SK-N-SH (cell line): ENCODE measurements around the gene AKT3.

Source experiments
- CHD2 ChIP-seq: fragments of 150-350 bp; IDR thresholded peaks from 2 replicates; pipeline ENCODE4 v1.6.1; 2018; ENCODE audit warnings: low read length; ENCODE audit not compliant: partially characterized antibody
- FOSL2 ChIP-seq: IDR thresholded peaks from 2 replicates; pipeline ENCODE4 v1.4.0; 2012; ENCODE audit warnings: low read depth, mild to moderate bottlenecking, moderate library complexity, borderline replicate concordance
- MXI1 ChIP-seq: IDR thresholded peaks from 2 replicates; pipeline ENCODE4 v1.6.1; 2012; ENCODE audit warnings: mild to moderate bottlenecking, low read depth, low read length, improper control_type of control experiment
- NFIC ChIP-seq: IDR thresholded peaks from 2 replicates; pipeline ENCODE4 v1.4.0; 2012; ENCODE audit warnings: borderline replicate concordance
- POLR2AphosphoS5 ChIP-seq: IDR thresholded peaks from 2 replicates; pipeline ENCODE4 v1.6.1; 2012; ENCODE audit warnings: low read depth, low read length
- RAD21 ChIP-seq: IDR thresholded peaks from 2 replicates; pipeline ENCODE4 v1.6.1; 2012; ENCODE audit warnings: mild to moderate bottlenecking, low read length
- SIN3A ChIP-seq: IDR thresholded peaks from 2 replicates; pipeline ENCODE4 v1.6.1; 2012; ENCODE audit warnings: low read depth, mild to moderate bottlenecking, low read length, moderate library complexity, borderline replicate concordance
- TAF1 ChIP-seq: IDR thresholded peaks from 2 replicates; pipeline ENCODE4 v1.6.1; 2012; ENCODE audit warnings: low read depth, mild to moderate bottlenecking, low read length, moderate library complexity, borderline replicate concordance
- TCF12 ChIP-seq: IDR thresholded peaks from 2 replicates; pipeline ENCODE4 v1.4.0; 2012
- TF ChIP-seq, protein P1 (sequence below): IDR thresholded peaks from 2 replicates; pipeline ENCODE4 v1.6.1; 2012; ENCODE audit warnings: mild to moderate bottlenecking, low read depth, low read length, moderate library complexity
- TF ChIP-seq, protein P2 (sequence below): fragments of 200-600 bp; sonication (generic); IDR thresholded peaks from 2 replicates; pipeline ENCODE4 v1.6.1; 2017; ENCODE audit warnings: antibody characterized with exemption, mild to moderate bottlenecking, moderate library complexity
- TF ChIP-seq, protein P3 (sequence below): IDR thresholded peaks from 2 replicates; pipeline ENCODE4 v1.4.0; 2012; ENCODE audit warnings: low read depth, borderline replicate concordance
- TF ChIP-seq, protein P4 (sequence below): IDR thresholded peaks from 2 replicates; pipeline ENCODE4 v1.4.0; 2012; ENCODE audit warnings: low read depth
- TF ChIP-seq, protein P5 (sequence below): IDR thresholded peaks from 2 replicates; pipeline ENCODE4; 2012

DNA sequence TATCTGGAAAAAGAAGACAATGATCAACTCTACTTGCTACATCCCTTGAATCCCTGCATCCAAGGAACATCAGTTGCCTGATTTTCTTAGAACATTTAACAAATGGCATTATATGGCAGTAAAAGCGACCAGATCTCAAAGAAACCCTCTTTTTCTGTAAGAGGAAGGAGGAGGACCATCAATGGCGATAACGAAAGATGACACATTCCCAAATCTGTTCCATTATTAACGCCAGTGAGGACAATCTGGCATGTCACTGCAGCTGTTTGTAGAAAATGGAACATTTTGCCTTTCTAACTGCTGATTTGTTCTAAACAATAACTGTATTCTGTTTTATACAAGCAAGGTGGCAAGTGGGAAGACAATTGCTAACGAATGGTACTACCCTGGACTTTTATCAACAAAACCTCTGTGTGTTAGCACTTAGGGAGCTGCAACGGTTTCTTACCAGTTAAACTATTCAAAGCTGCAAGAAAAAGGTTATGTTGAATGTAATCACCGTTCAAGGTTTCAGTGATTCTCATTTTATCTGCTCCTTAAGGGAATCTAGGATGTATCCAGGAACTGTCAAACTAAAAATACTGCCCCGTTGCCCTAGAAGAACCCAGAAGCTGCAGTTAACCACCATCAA is 342.3 kb downstream of the AKT3 start:
- no peak for TF ChIP-seq TCF12
- TF ChIP-seq, protein P1, sequence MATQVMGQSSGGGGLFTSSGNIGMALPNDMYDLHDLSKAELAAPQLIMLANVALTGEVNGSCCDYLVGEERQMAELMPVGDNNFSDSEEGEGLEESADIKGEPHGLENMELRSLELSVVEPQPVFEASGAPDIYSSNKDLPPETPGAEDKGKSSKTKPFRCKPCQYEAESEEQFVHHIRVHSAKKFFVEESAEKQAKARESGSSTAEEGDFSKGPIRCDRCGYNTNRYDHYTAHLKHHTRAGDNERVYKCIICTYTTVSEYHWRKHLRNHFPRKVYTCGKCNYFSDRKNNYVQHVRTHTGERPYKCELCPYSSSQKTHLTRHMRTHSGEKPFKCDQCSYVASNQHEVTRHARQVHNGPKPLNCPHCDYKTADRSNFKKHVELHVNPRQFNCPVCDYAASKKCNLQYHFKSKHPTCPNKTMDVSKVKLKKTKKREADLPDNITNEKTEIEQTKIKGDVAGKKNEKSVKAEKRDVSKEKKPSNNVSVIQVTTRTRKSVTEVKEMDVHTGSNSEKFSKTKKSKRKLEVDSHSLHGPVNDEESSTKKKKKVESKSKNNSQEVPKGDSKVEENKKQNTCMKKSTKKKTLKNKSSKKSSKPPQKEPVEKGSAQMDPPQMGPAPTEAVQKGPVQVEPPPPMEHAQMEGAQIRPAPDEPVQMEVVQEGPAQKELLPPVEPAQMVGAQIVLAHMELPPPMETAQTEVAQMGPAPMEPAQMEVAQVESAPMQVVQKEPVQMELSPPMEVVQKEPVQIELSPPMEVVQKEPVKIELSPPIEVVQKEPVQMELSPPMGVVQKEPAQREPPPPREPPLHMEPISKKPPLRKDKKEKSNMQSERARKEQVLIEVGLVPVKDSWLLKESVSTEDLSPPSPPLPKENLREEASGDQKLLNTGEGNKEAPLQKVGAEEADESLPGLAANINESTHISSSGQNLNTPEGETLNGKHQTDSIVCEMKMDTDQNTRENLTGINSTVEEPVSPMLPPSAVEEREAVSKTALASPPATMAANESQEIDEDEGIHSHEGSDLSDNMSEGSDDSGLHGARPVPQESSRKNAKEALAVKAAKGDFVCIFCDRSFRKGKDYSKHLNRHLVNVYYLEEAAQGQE = no peak
- TF ChIP-seq, protein P2, sequence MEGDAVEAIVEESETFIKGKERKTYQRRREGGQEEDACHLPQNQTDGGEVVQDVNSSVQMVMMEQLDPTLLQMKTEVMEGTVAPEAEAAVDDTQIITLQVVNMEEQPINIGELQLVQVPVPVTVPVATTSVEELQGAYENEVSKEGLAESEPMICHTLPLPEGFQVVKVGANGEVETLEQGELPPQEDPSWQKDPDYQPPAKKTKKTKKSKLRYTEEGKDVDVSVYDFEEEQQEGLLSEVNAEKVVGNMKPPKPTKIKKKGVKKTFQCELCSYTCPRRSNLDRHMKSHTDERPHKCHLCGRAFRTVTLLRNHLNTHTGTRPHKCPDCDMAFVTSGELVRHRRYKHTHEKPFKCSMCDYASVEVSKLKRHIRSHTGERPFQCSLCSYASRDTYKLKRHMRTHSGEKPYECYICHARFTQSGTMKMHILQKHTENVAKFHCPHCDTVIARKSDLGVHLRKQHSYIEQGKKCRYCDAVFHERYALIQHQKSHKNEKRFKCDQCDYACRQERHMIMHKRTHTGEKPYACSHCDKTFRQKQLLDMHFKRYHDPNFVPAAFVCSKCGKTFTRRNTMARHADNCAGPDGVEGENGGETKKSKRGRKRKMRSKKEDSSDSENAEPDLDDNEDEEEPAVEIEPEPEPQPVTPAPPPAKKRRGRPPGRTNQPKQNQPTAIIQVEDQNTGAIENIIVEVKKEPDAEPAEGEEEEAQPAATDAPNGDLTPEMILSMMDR = no peak
- no peak for TF ChIP-seq SIN3A
- TF ChIP-seq MXI1 = no peak
- no peak for TF ChIP-seq TAF1
- no peak for TF ChIP-seq POLR2AphosphoS5
- TF ChIP-seq, protein P3, sequence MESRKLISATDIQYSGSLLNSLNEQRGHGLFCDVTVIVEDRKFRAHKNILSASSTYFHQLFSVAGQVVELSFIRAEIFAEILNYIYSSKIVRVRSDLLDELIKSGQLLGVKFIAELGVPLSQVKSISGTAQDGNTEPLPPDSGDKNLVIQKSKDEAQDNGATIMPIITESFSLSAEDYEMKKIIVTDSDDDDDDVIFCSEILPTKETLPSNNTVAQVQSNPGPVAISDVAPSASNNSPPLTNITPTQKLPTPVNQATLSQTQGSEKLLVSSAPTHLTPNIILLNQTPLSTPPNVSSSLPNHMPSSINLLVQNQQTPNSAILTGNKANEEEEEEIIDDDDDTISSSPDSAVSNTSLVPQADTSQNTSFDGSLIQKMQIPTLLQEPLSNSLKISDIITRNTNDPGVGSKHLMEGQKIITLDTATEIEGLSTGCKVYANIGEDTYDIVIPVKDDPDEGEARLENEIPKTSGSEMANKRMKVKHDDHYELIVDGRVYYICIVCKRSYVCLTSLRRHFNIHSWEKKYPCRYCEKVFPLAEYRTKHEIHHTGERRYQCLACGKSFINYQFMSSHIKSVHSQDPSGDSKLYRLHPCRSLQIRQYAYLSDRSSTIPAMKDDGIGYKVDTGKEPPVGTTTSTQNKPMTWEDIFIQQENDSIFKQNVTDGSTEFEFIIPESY = no peak
- TF ChIP-seq, protein P4, sequence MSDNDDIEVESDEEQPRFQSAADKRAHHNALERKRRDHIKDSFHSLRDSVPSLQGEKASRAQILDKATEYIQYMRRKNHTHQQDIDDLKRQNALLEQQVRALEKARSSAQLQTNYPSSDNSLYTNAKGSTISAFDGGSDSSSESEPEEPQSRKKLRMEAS = no peak
- TF ChIP-seq RAD21 = no peak
- no peak for TF ChIP-seq FOSL2
- no peak for TF ChIP-seq NFIC
- TF ChIP-seq CHD2 = no peak
- TF ChIP-seq, protein P5, sequence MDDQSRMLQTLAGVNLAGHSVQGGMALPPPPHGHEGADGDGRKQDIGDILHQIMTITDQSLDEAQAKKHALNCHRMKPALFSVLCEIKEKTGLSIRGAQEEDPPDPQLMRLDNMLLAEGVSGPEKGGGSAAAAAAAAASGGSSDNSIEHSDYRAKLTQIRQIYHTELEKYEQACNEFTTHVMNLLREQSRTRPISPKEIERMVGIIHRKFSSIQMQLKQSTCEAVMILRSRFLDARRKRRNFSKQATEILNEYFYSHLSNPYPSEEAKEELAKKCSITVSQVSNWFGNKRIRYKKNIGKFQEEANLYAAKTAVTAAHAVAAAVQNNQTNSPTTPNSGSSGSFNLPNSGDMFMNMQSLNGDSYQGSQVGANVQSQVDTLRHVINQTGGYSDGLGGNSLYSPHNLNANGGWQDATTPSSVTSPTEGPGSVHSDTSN = no peak
